Type B pancreatic cell (in vitro differentiated cells): ENCODE data around the gene EXPH5. TPM values are rescaled to one million over a fixed set of nuclear protein-coding genes. Genes with fewer than 3 reads are reported as not detected.

Source experiments
- DNase-seq: peaks from one replicate; pipeline ENCODE4 v3.0.0; 2021; ENCODE audit warnings: mixed read lengths; ENCODE audit not compliant: unreplicated experiment; ENCODE audit errors: extremely low spot score
- H3K27ac Mint-ChIP-seq: 2 replicates; pipeline ENCODE4 v1.8.0; 2021; ENCODE audit warnings: mild to moderate bottlenecking, mixed read lengths
- H3K27me3 Mint-ChIP-seq: 2 replicates; pipeline ENCODE4 v1.8.0; 2021; ENCODE audit warnings: mixed read lengths
- H3K36me3 Mint-ChIP-seq: 2 replicates; pipeline ENCODE4 v1.8.0; 2021; ENCODE audit warnings: mixed read lengths
- H3K4me1 Mint-ChIP-seq: one replicate; pipeline ENCODE4 v1.8.0; 2021; ENCODE audit warnings: mixed read lengths; ENCODE audit not compliant: unreplicated experiment
- H3K4me3 Mint-ChIP-seq: 2 replicates; pipeline ENCODE4 v1.8.0; 2021; ENCODE audit warnings: mild to moderate bottlenecking, mixed read lengths
- H3K9me3 Mint-ChIP-seq: 2 replicates; pipeline ENCODE4 v1.8.0; 2021; ENCODE audit warnings: mixed read lengths
- total RNA-seq: library from RNA; stranded (reverse); gene quantifications from 2 replicates; pipeline ENCODE4 v1.2.1, GENCODE V29; 2021; ENCODE audit warnings: low replicate concordance
- TF ChIP-seq, protein P1 (sequence below): fragments of 200-600 bp; sonication (generic); conservative IDR thresholded peaks from 2 replicates; pipeline ENCODE4 v1.5.0; 2021; ENCODE audit warnings: antibody characterized with exemption, mild to moderate bottlenecking

The EXPH5 gene
- total RNA-seq, 1 donor from 2014 or later, result 15.2 TPM

DNA sequence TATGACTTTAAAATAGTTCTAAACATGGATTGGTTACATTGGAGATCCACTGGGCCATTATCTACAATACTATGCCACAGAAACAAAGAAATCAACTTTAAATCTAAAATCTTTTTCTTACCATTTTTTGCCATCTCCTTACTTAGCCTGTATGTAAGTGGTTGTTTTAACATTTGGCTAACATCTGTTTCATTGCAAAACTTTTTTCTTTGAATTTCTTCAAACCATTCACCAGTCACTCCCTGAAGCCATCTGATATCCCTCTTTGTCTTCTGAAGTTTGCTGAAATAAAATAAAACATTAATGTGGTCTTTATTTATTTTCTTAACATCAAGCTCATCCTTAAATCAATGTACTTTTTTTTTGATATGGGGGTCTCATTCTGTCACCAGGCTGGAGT, 52.0 kb downstream of the EXPH5 start:
- Mint-ChIP-seq H3K4me3 (no peak overlapping the region), H3K9me3 (no peaks in the 10 kb centered on the region), H3K4me1 (peaks cover 39% of the 10 kb centered on the region), H3K36me3 (no peaks in the 10 kb centered on the region), H3K27ac (no peak overlapping the region), H3K27me3 (no peaks in the 10 kb centered on the region)
- TF ChIP-seq, protein P1, sequence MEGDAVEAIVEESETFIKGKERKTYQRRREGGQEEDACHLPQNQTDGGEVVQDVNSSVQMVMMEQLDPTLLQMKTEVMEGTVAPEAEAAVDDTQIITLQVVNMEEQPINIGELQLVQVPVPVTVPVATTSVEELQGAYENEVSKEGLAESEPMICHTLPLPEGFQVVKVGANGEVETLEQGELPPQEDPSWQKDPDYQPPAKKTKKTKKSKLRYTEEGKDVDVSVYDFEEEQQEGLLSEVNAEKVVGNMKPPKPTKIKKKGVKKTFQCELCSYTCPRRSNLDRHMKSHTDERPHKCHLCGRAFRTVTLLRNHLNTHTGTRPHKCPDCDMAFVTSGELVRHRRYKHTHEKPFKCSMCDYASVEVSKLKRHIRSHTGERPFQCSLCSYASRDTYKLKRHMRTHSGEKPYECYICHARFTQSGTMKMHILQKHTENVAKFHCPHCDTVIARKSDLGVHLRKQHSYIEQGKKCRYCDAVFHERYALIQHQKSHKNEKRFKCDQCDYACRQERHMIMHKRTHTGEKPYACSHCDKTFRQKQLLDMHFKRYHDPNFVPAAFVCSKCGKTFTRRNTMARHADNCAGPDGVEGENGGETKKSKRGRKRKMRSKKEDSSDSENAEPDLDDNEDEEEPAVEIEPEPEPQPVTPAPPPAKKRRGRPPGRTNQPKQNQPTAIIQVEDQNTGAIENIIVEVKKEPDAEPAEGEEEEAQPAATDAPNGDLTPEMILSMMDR, result no peak
- DNase-seq, result no peak

- H3K4me1 Mint-ChIP-seq, result peaks cover 33% of the 10 kb centered on the region
- TF ChIP-seq, protein P1, result no peak
- peak overlapping the region; percentile 86 for H3K4me3 Mint-ChIP-seq
- no peak for DNase-seq
- H3K9me3 Mint-ChIP-seq, result no peaks in the 10 kb centered on the region
- H3K36me3 Mint-ChIP-seq, result no peaks in the 10 kb centered on the region
- no peaks in the 10 kb centered on the region for H3K27me3 Mint-ChIP-seq
- peak overlapping the region; percentile 99 for H3K27ac Mint-ChIP-seq
These were observed 55.1 kb downstream of the EXPH5 start for GRCh38 chr11:108538502-108538901.

DNA sequence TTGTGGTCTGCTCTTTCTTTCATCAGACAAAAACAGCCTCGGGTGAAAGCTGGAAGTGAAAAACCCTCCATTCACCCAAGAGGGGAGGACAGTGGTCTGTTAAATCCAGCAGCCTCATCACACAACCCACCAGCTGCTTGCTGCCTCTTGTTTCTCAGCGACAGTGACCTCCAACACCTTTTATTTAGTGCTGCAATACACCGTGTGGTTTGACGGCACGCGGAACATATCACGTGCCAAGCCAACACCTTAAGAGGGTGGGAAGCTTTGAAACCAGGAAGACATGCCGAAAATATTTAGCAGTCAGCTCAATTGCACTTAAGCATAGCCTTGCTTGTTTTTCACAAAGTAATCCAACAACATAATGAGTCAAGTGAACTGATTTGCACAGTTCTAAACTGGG, 55.5 kb downstream of the EXPH5 start:
- Mint-ChIP-seq H3K27ac (peak overlapping the region; percentile 99), H3K4me3 (peak overlapping the region; percentile 86), H3K4me1 (peaks cover 28% of the 10 kb centered on the region), H3K9me3 (no peaks in the 10 kb centered on the region), H3K36me3 (peaks cover under 1% of the 10 kb centered on the region), H3K27me3 (no peaks in the 10 kb centered on the region)
- no peak for DNase-seq
- TF ChIP-seq, protein P1, result no peak

GRCh38 chr11:108536783-108537182, 56.8 kb downstream of the EXPH5 start:
- Mint-ChIP-seq H3K4me1 (peaks cover 25% of the 10 kb centered on the region), H3K27ac (peak overlapping the region; percentile 86), H3K4me3 (peak overlapping the region; percentile 83), H3K27me3 (no peaks in the 10 kb centered on the region), H3K9me3 (no peaks in the 10 kb centered on the region), H3K36me3 (peaks cover 6% of the 10 kb centered on the region)
- DNase-seq, result no peak
- TF ChIP-seq, protein P1, result no peak

DNA sequence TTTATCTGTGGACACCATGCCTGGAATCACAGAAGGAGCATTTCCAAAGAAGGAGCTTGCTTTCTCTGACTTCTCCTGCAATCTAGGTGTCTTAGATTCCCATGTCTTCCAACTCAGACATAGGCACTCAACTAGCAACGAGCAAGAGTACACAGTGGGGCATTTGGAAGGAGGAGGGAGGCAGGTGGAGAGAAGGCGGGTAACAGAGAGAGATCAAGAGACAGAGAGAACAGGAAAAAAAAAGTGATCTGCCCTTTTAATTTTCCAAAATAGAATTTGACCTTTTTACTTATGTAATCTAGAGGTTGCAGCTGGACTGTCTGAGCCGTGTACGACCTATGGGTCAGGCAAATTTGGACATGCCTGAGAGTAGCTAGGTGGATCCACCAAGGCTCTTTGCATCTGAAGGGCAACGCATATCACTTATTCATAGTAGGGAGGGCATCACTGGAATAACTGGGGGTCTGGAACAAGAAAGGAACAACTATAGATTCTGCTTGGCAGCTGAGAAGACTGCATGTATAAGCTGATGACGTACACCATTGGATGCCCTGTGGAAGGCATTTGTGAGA, 58.1 kb downstream of the EXPH5 start:
- no peaks in the 10 kb centered on the region for H3K9me3 Mint-ChIP-seq
- peaks cover 25% of the 10 kb centered on the region for H3K4me1 Mint-ChIP-seq
- H3K4me3 Mint-ChIP-seq, result peak overlapping the region; percentile 54
- peak overlapping the region; percentile 21 for H3K27ac Mint-ChIP-seq
- TF ChIP-seq, protein P1, result no peak
- no peaks in the 10 kb centered on the region for H3K27me3 Mint-ChIP-seq
- no peak for DNase-seq
- peaks cover 6% of the 10 kb centered on the region for H3K36me3 Mint-ChIP-seq
